Measurements from ENCODE around the gene LCN15. TPM values are rescaled to one million over a fixed set of nuclear protein-coding genes. Genes with fewer than 3 reads are reported as not detected.
A peak's percentile ranks its signal among the peaks of the same experiment; 100 is the strongest.

Gene LCN15
- total and polyA plus RNA-seq, 10 donors = 0.35 TPM; not detected in 9

GRCh38 chr9:136724772-136725171 is 39.5 kb downstream of the LCN15 start:
- no peaks in the 10 kb centered on the region for H3K9me3 ChIP-seq
- H3K27ac ChIP-seq = no peak overlapping the region
- 77 to 84% (median 84%) methylated on average over 7 of the region's 7 CpGs for WGBS, 5 donors
- H3K27me3 ChIP-seq (replicated peaks in 1 of 7) = peaks cover 0 to 10% (median 0%) of the 10 kb centered on the region in 7 donors
- no peak for DNase-seq
- H3K36me3 ChIP-seq = peaks cover 6 to 65% (median 50%) of the 10 kb centered on the region in 6 donors
- intact Hi-C loops (cut with DNase I; ENCODE audit: low total_unique reads) = no loop called here
- no peak overlapping the region for H3K4me3 ChIP-seq
- TF ChIP-seq POLR2A (IDR thresholded peaks at IDR 0.05) (no peak), CTCF (IDR thresholded peaks at IDR 0.05 in 8 of 11, conservative IDR thresholded peaks at IDR 0.05 in 3 of 11) (no peak), POLR2AphosphoS5 (IDR thresholded peaks at IDR 0.05) (peak in 1 of 3 donors; percentile 30)
- H3K4me1 ChIP-seq = peaks cover 17 to 97% (median 85%) of the 10 kb centered on the region in 6 donors

- no peak for TF ChIP-seq CTCF (IDR thresholded peaks at IDR 0.05 in 8 of 11, conservative IDR thresholded peaks at IDR 0.05 in 3 of 11)
- no peak for TF ChIP-seq POLR2AphosphoS5 (IDR thresholded peaks at IDR 0.05)
- no peak for TF ChIP-seq POLR2A (IDR thresholded peaks at IDR 0.05)
- intact Hi-C loops (cut with DNase I; ENCODE audit: low total_unique reads) = no loop called here
- WGBS, 5 donors = 86 to 95% (median 91%) methylated on average over 7 to 8 of the region's 8 CpGs
- Histone ChIP-seq H3K4me3 (no peak overlapping the region), H3K27me3 (replicated peaks in 1 of 7) (peaks cover 0 to 7% (median 0%) of the 10 kb centered on the region in 7 donors), H3K27ac (no peak overlapping the region), H3K36me3 (peaks cover 6 to 65% (median 50%) of the 10 kb centered on the region in 6 donors), H3K4me1 (peaks cover 16 to 97% (median 87%) of the 10 kb centered on the region in 6 donors), H3K9me3 (no peaks in the 10 kb centered on the region)
- DNase-seq = no peak
Measured at GRCh38 chr9:136723989-136724388, 40.3 kb downstream of the LCN15 start.

GRCh38 chr9:136723362-136723976 is 40.8 kb downstream of the LCN15 start:
- intact Hi-C loops (cut with DNase I; ENCODE audit: low total_unique reads) = no loop called here
- Histone ChIP-seq H3K36me3 (peaks cover 6 to 65% (median 50%) of the 10 kb centered on the region in 6 donors), H3K27me3 (replicated peaks in 1 of 7) (peaks cover 0 to 2% (median 0%) of the 10 kb centered on the region in 7 donors), H3K4me1 (peaks cover 16 to 97% (median 87%) of the 10 kb centered on the region in 6 donors), H3K4me3 (no peak overlapping the region), H3K27ac (no peak overlapping the region), H3K9me3 (no peaks in the 10 kb centered on the region)
- WGBS, 5 donors = 83 to 95% (median 85%) methylated on average over 19 to 32 of the region's 32 CpGs
- no peak for DNase-seq
- TF ChIP-seq POLR2AphosphoS5 (IDR thresholded peaks at IDR 0.05) = peak in 2 of 3 donors; percentile 8 to 73
- no peak for TF ChIP-seq POLR2A (IDR thresholded peaks at IDR 0.05)

GRCh38 chr9:136722969-136723356 is 41.4 kb downstream of the LCN15 start:
- TF ChIP-seq CTCF (IDR thresholded peaks at IDR 0.05 in 8 of 11, conservative IDR thresholded peaks at IDR 0.05 in 3 of 11) (no peak), POLR2AphosphoS5 (IDR thresholded peaks at IDR 0.05) (peak in 1 of 3 donors; percentile 60), POLR2A (IDR thresholded peaks at IDR 0.05) (no peak)
- 69 to 88% (median 79%) methylated on average over 8 to 24 of the region's 24 CpGs for WGBS, 5 donors
- H3K27ac ChIP-seq = no peak overlapping the region
- intact Hi-C loops (cut with DNase I; ENCODE audit: low total_unique reads) = no loop called here
- H3K36me3 ChIP-seq = peaks cover 6 to 65% (median 50%) of the 10 kb centered on the region in 6 donors
- no peaks in the 10 kb centered on the region for H3K27me3 ChIP-seq (replicated peaks in 1 of 7)
- no peaks in the 10 kb centered on the region for H3K9me3 ChIP-seq
- H3K4me1 ChIP-seq = peaks cover 16 to 95% (median 85%) of the 10 kb centered on the region in 6 donors
- peak; percentile 83 for DNase-seq
- no peak overlapping the region for H3K4me3 ChIP-seq
